Measurements from ENCODE around the gene GOLGA8A. TPM values are rescaled to one million over a fixed set of nuclear protein-coding genes. Genes with fewer than 3 reads are reported as not detected.

Gene GOLGA8A
- total RNA-seq, 3 donors from 2014 or later: 74.4 to 111 (median 98.8) TPM

Other genes with a start within 250 kb of the GOLGA8A start
- gene KATNBL1, start 227.7 kb downstream of the GOLGA8A start, total RNA-seq: 10 to 100 TPM; 30.8 to 35.1 (median 34.0) TPM
- gene EMC4, start 212.8 kb downstream of the GOLGA8A start, total RNA-seq: 100 to 1,000 TPM; 144 to 148 (median 146) TPM
- gene SLC12A6, start 100.0 kb downstream of the GOLGA8A start, total RNA-seq: 10 to 100 TPM; 15.3 to 23.5 (median 22.8) TPM
- gene NOP10, start 94.7 kb downstream of the GOLGA8A start, total RNA-seq: 100 to 1,000 TPM; 295 to 327 (median 327) TPM
- gene NUTM1, start 94.5 kb downstream of the GOLGA8A start, total RNA-seq: not detected
- gene LPCAT4, start 70.6 kb downstream of the GOLGA8A start, total RNA-seq: 10 to 100 TPM; 28.7 to 38.8 (median 31.1) TPM
- gene GOLGA8B, start 145.8 kb upstream of the GOLGA8A start, total RNA-seq: 100 to 1,000 TPM in 2 of 3 donors, 10 to 100 TPM in 1; 65.5 to 159 (median 135) TPM

Measured in activated T-cell treated with anti-CD3 and anti-CD28 coated beads, Interleukin-2, amount 50 U/mL, for 4 hours (primary cell).